ENCODE measurements around the gene ZNF575.

The ZNF575 gene

DNA sequence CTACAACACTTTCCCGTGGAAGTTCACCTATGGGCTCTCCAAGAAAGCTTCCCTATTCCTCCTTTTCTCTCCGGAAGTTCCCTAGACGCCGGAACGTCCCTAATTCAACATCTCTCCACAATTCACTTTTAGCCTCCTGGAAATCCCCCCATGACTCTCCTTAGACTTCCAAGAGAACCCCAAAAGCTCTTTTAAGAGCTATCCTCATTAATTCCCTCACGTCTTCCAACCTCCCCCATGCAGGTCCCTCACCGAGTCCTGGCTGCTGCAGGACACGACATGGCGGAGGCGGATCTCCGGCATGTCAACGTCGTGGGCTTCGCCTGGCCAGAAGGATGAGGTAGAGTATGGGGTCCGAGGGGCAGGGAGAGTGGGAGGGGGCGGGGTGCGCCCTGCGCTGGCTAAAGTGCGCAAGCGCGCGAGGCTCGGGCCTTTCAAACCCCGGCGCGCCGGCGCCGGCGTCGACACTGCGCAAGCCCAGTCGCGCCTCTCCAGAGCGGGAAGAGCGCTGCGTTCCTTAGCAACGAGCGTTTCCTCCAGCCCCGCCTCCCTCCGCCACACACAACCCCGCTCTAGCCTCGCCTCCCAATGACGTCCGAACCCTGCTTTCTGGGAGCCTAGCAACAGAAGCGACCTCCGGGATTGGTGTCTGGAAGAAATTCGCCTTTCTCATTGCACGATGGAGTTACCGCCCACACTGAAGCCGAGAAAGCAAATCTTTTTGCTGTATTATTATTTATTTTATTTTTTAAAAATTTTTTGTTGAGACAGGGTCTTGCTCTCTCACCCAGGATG is 42.4 kb downstream of the ZNF575 start, which contains the start of the genes PINLYP and XRCC1:
PINLYP (plus strand) TSS at position 646 of the 795 bp plus-strand sequence. CDS start 1,391 bp downstream, outside the sequence.
XRCC1 (minus strand) TSS at position 372 of the 795 bp plus-strand sequence; CDS start at position 303, 69 bp downstream.
- peak; percentile 93 for DNase-seq (ENCODE audit: low read depth)

DNA sequence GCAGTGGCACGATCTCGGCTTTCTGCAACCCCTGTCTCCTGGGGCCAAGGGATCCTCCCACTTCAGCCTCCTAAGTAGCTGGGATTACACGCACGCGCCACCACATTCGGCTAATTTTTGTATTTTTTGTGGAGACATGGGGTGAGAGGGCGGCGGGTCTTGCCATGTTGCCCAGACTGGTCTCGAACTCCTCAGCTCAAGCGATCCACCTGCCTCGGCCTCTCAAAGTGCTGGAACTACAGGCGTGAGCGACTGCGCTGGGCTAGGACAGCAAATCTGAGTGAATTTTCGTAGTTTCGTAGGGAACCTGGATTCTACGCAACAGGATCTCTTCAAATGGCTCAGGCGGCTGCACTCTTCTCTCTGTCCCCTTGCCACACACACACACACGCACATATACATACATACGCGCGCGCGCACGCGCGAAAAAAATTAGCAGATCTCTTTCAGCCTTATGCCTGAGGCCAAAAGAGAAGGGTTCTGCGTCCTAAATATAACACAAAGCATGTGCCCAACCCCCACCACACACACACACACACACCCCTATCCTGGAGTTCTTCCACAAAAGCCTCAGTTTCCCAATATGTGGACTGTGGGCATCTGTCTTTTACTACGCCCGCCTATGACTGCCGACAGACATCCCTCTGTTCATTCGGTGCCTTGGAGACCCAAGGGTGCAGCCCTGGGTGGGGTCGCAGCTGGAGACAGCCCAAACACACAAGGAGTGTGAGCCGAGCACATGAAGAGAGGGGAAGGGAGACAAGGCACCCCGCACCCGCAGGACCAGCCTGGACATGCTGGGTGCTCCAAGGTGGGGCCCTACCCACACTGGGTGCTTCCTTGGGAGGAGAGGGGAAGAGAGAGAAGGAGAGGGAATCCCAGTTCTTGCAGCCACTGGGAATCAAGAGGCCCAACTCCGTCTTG is 43.2 kb downstream of the ZNF575 start:
- no peak for DNase-seq (ENCODE audit: low read depth)

GRCh38 chr19:43578787-43579186 is 45.8 kb downstream of the ZNF575 start:
- no peak for DNase-seq (ENCODE audit: low read depth)

- no peak for DNase-seq (ENCODE audit: low read depth)
These were observed 48.5 kb downstream of the ZNF575 start for GRCh38 chr19:43581467-43581866.

DNA sequence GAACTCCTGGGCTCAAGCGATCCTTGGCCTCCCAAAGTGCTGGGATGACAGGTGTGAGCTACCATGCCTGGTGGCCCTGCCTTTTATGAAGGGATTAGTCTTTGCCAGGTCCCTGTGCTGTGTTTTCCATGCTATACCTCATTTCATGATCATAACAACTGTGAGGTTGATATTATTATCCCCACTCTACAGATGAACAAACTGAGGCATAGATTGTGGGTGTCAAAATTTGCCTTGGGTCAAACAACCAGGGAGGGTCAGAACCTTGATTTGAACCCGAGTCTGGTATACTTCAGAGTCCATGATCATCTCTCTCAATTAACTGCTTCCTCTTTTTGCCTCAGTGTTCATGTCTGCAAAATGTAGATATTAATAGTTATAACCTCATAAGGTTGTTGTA is 49.5 kb downstream of the ZNF575 start:
- DNase-seq (ENCODE audit: low read depth): no peak

DNA sequence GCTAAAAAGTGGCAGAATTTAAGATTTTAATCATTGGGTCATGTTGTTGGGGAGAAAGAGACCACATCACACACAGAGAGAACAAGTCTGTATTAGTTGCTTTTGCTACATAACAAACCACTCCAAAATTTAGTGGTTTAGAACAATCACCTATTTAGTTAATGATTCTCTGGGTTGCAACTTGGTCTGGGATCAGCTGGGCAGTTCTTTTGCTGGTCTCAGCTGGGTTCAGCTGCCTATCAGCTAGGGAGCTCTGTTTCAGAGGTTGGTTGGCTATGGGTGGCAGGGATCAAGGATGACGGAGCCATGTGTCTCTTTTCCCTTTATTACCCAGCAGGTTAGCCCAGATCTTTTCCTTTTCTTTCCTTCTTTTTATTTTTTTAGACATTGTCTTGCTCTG is 51.5 kb downstream of the ZNF575 start:
- DNase-seq (ENCODE audit: low read depth): no peak

Data from stimulated activated CD8-positive, alpha-beta memory T cell treated with anti-CD3 and anti-CD28 coated beads, Interleukin-12 subunit alpha, Interleukin-12 subunit beta, amount 100 ng/mL, for 1 hour (primary cell).